Epithelial cell of esophagus (primary cell): ENCODE results near the gene AIRE.
"Not testable (repeated sequence)": the region's sequence is repeated elsewhere in the genome, so short reads cannot be mapped to it uniquely, and the experiment has no call there.

Source experiments
- DNase-seq: peaks from one replicate; pipeline ENCODE4 v3.0.0; 2010; ENCODE audit warnings: low read depth
- H3K4me3 ChIP-seq: 2 replicates; pipeline ENCODE4 v1.5.1; 2011; ENCODE audit warnings: mild to moderate bottlenecking, low read length, control low read depth
- CTCF ChIP-seq: IDR thresholded peaks from 2 replicates; pipeline ENCODE4 v1.5.1; 2011; ENCODE audit warnings: low read depth, mild to moderate bottlenecking, low read length, control low read depth, inconsistent platforms; ENCODE audit not compliant: insufficient read depth; ENCODE audit errors: missing control alignments

AIRE gene

GRCh38 chr21:44272284-44272858, 13.3 kb upstream of the AIRE start:
- no peak overlapping the region for H3K4me3 ChIP-seq
- no peak for DNase-seq
- TF ChIP-seq CTCF, result no peak

GRCh38 chr21:44273046-44273445, 12.6 kb upstream of the AIRE start:
- TF ChIP-seq CTCF, result no peak
- no peak for DNase-seq
- H3K4me3 ChIP-seq, result no peak overlapping the region

- TF ChIP-seq CTCF, result no peak
- no peak for DNase-seq
- H3K4me3 ChIP-seq, result no peak overlapping the region
These were observed 10.6 kb upstream of the AIRE start for GRCh38 chr21:44275041-44275440.

GRCh38 chr21:44279354-44280260, 6.1 kb upstream of the AIRE start:
- H3K4me3 ChIP-seq, result no peak overlapping the region
- no peak for TF ChIP-seq CTCF
- no peak for DNase-seq

- no peak for TF ChIP-seq CTCF
- no peak for DNase-seq
- no peak overlapping the region for H3K4me3 ChIP-seq
These were observed 3.9 kb upstream of the AIRE start for GRCh38 chr21:44281801-44282200.

GRCh38 chr21:44282370-44282769, 3.3 kb upstream of the AIRE start:
- DNase-seq, result no peak
- H3K4me3 ChIP-seq, result no peak overlapping the region
- TF ChIP-seq CTCF, result no peak

GRCh38 chr21:44283211-44283785, 2.4 kb upstream of the AIRE start:
- not testable (repeated sequence) for H3K4me3 ChIP-seq, DNase-seq
